Umbilical cord (tissue), 2 donors: ENCODE measurements around the gene WWC2. TPM values are rescaled to one million over a fixed set of nuclear protein-coding genes. Genes with fewer than 3 reads are reported as not detected.

Experiments used
- DNase-seq: peaks from one replicate; pipeline ENCODE4 v3.0.0-alpha.2; 2015; ENCODE audit warnings: low spot score
- total RNA-seq: library from RNA; depleted of rRNA; stranded (reverse); fragments of >200 nt; gene quantifications from one replicate; pipeline ENCODE4 v1.2.3, GENCODE V29; 2014; ENCODE audit warnings: low replicate concordance; ENCODE audit not compliant: insufficient read depth

Gene WWC2
- 36.8 TPM for total RNA-seq

- peak; percentile 95 for DNase-seq
Observed at GRCh38 chr4:183098723-183099536, at the start of gene WWC2. Gene WWC2 (plus strand): TSS chr4:183099257. CDS start chr4:183099492, 235 bp downstream.

GRCh38 chr4:183053681-183054080, 45.4 kb upstream of the WWC2 start:
- DNase-seq, result no peak

GRCh38 chr4:183057255-183057654, 41.8 kb upstream of the WWC2 start:
- DNase-seq, result no peak

GRCh38 chr4:183059797-183060196, 39.3 kb upstream of the WWC2 start:
- no peak for DNase-seq

GRCh38 chr4:183068502-183068901, 30.6 kb upstream of the WWC2 start:
- no peak for DNase-seq

- no peak for DNase-seq
Observed at GRCh38 chr4:183071222-183071621, 27.8 kb upstream of the WWC2 start.

- no peak for DNase-seq
Observed at GRCh38 chr4:183072176-183072575, 26.9 kb upstream of the WWC2 start.

- no peak for DNase-seq
Observed at GRCh38 chr4:183073838-183074145, 25.3 kb upstream of the WWC2 start.

- DNase-seq, result no peak
Observed at GRCh38 chr4:183074288-183074990, 24.6 kb upstream of the WWC2 start.

- no peak for DNase-seq
Observed at GRCh38 chr4:183078634-183079033, 20.4 kb upstream of the WWC2 start.

GRCh38 chr4:183080372-183081115, 18.5 kb upstream of the WWC2 start:
- DNase-seq, result no peak

- no peak for DNase-seq
Observed at GRCh38 chr4:183081116-183081469, 18.0 kb upstream of the WWC2 start.

GRCh38 chr4:183082053-183082452, 17.0 kb upstream of the WWC2 start:
- no peak for DNase-seq

- DNase-seq, result no peak
Observed at GRCh38 chr4:183094393-183095198, 4.5 kb upstream of the WWC2 start.

- no peak for DNase-seq
Observed at GRCh38 chr4:183095199-183095512, 3.9 kb upstream of the WWC2 start.

GRCh38 chr4:183096276-183096965, 2.6 kb upstream of the WWC2 start:
- no peak for DNase-seq

- peak; percentile 40 for DNase-seq
Observed at GRCh38 chr4:183097231-183098018, 1.6 kb upstream of the WWC2 start.

GRCh38 chr4:183098019-183098722, 886 bp upstream of the WWC2 start:
- peak; percentile 59 for DNase-seq

GRCh38 chr4:183099537-183100297, 660 bp downstream of the WWC2 start:
- peak; percentile 25 for DNase-seq
